GM19238 (cell line): ENCODE data around the gene NPAS3.

Experiments used
- DNase-seq: peaks from one replicate; pipeline ENCODE4 v3.0.0; 2011; ENCODE audit warnings: low spot score; ENCODE audit not compliant: insufficient read length

NPAS3 gene

DNA sequence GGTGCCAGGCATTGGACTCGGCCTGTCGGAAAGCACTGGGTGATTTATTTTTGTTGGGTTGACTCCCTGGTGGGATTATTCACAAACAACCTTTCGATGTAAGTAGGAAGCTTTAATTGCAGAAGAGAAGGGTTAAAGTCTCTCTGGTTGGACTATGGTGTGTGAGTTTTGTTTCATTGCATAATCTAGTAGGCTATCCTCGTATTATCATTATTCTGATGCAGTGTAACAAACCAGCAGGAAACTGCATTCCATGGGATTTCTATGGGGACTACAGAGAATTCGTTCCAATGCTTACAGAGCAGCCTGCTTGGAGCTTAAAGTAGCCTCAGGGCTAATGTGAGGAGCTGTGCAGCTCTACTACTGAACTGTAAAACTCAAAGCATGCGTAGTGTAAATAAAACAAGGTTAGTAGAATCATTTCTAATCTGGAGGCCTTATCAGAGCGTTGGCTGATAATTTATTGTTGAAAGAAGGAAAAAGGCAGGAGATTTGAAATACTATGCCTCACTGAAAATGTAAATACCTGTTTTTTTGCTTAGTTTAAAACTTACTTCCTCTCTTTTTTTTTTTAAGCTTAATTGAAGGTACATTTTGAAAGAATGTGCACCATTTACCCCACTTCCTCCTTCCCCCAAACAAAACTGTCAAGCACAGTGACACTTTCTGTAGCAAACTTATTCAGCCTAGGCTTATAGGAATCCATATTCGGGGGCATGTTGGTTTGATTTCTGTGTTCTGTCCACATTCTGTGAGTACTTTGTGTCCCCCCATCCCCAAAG lies 226.7 kb downstream of the NPAS3 start:
- DNase-seq = no peak

DNA sequence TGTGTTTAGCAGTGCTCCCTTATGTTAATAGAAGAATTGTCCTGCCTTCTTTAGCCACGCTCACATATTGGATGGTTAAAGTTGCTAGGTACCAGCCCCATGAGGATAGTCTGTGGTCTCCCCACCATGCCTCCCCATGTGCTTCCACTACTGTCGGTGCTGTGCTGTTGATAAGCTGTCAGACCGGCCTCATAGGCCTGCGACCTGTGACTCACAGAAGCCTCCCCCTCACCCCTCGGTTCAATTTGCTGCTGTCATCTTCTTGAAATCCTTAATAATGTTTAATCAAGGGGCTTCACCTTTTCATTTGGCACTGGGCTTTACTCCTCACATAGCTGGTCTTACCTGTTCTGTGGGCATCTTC lies 227.2 kb downstream of the NPAS3 start:
- no peak for DNase-seq

GRCh38 chr14:33175951-33176350 lies 237.3 kb downstream of the NPAS3 start:
- DNase-seq = no peak

GRCh38 chr14:33184587-33184986 lies 245.9 kb downstream of the NPAS3 start:
- DNase-seq = no peak

GRCh38 chr14:33186656-33187055 lies 248.0 kb downstream of the NPAS3 start:
- no peak for DNase-seq

GRCh38 chr14:33188880-33189279 lies 250.2 kb downstream of the NPAS3 start:
- DNase-seq = no peak

DNA sequence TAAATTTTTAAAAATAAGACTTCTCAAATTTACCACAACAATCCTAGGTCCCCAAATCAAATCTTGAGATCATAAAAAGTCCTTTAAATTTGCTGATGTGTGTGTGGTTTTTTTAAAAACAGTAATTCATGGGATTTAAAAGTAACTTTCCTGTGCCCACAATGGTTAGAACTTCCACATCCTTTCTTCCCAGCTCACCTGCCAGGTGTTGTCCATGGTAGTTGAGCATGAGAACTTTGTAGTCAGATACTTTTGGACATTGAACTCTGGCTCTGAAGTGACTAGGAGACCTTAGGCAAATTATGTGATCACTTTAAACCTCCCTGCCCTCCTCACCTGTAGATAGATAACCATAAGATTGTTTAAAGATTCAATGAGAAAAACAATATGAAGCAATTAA lies 253.2 kb downstream of the NPAS3 start:
- DNase-seq = no peak

GRCh38 chr14:33194551-33194950 lies 255.9 kb downstream of the NPAS3 start:
- DNase-seq = no peak

DNA sequence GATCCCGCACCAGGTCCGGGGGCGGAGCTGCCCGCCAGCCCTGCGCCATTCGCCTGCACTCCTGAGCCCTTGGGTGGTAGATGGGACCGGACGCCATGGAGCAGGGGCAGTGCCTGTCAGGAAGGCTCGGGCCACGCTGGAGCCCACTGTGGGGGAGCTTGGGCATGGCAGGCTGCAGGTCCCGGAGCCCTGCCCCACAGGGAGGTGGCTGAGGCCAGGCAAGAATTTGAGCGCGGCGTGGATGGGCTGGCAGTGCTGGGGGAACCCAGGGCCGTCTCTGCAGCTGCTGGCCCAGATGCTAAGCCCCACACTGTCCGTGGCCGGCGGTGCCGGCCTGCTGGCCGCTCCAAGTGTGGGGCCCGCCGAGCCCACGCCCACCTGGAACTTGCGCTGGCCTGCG lies 260.0 kb downstream of the NPAS3 start:
- no peak for DNase-seq

DNA sequence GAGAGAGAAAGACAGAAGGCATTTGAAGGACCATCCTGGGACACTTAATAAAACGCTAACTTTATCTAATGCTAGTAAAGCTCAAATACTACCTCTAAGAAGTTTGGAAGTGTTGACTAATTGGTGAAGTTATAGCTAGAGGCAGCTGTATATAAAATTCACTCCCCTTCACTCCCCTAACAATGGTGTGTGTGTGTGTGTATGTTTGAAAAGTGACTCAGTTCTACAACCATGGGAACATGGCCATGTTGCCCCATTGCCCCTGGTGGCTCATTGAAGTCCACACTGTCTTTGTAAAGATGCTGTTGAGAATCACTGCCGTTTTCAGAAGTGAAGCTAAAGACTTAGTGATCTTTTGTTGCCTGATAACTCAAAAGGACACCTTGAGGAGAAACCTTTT lies 262.4 kb downstream of the NPAS3 start:
- DNase-seq = no peak

- no peak for DNase-seq
Measured at GRCh38 chr14:33206981-33207380, 268.3 kb downstream of the NPAS3 start.

DNA sequence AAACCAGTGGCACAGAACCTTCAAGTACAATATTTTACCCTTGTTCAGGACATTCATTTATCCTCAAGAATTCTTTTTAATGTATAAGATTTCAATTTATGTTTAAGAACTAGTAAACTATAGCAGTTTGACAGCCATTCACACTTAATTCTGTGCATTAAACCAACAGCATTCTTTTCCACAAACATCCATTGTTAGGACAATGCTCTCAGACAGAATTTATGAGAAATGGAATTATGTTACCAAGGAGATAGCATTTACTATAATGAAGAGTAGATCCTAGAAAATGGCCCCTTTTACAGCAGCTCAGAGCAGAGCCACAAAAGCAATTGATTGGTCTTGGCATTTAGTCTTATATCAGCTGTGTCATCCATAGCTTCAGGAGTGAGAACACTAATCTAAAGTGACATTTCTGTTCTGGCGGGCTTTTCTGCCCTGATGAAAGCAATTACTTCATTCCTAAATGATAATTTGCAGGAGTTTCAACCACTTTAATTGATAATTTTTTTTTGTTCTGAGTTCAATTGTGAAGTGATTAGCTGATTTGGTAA lies 268.9 kb downstream of the NPAS3 start:
- no peak for DNase-seq

GRCh38 chr14:33210311-33210710 lies 271.6 kb downstream of the NPAS3 start:
- no peak for DNase-seq

GRCh38 chr14:33218026-33218425 lies 279.3 kb downstream of the NPAS3 start:
- DNase-seq = no peak

- no peak for DNase-seq
Measured at GRCh38 chr14:33219957-33220356, 281.3 kb downstream of the NPAS3 start.

GRCh38 chr14:33229269-33229929 lies 290.7 kb downstream of the NPAS3 start:
- no peak for DNase-seq

DNA sequence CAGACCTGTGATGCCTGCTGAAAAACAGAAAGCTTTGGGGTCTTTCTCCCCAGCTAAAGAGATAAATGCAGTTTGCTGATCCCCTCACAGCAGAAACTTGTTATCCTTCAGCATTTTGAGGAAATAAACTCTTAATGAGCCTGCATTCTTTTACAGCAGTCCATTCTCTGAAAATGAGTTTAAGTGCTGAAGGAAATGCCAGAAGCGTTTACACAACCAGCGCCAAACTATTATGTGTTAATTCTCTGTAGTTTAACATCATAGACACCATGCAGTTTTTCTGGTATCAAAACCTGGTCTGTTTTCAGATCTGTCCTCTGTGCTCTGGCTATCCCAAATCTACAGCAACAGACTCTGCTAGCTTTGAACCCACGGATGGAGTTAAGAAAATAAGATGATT lies 291.3 kb downstream of the NPAS3 start:
- no peak for DNase-seq

- no peak for DNase-seq
Measured at GRCh38 chr14:33232031-33232430, 293.4 kb downstream of the NPAS3 start.

GRCh38 chr14:33237115-33237740 lies 298.5 kb downstream of the NPAS3 start:
- no peak for DNase-seq

GRCh38 chr14:33239465-33239864 lies 300.8 kb downstream of the NPAS3 start:
- DNase-seq = no peak

GRCh38 chr14:33240466-33240865 lies 301.8 kb downstream of the NPAS3 start:
- DNase-seq = no peak

GRCh38 chr14:33241331-33241730 lies 302.7 kb downstream of the NPAS3 start:
- no peak for DNase-seq
